DMS 273 treated with DMSO at 0.1 percent for 48 hours (cell line): ENCODE results near the gene DUSP14.

Experiments used
- DNase-seq: peaks from one replicate; lab custom pipeline; 2025; lab: John Stamatoyannopoulos, UW

DUSP14 gene

DNA sequence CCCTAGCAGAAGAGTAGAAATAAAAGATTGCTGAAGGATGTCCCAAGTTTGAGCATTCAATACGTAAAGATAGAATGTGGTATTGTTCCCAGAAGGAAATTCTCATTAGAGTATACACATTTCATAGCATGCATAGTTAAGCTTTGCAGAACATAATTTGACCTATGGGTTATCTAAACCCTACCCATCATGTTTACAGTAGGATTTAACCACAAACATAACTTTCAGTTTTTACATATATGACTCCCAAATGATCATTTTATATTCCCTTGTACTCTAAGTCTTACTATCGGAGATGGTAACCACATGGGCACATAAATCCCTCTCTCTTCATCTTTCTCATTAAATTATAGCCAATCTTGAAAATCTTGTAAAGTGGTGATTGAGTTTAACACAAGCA lies 68.6 kb downstream of the DUSP14 start:
- no peak for DNase-seq

DNA sequence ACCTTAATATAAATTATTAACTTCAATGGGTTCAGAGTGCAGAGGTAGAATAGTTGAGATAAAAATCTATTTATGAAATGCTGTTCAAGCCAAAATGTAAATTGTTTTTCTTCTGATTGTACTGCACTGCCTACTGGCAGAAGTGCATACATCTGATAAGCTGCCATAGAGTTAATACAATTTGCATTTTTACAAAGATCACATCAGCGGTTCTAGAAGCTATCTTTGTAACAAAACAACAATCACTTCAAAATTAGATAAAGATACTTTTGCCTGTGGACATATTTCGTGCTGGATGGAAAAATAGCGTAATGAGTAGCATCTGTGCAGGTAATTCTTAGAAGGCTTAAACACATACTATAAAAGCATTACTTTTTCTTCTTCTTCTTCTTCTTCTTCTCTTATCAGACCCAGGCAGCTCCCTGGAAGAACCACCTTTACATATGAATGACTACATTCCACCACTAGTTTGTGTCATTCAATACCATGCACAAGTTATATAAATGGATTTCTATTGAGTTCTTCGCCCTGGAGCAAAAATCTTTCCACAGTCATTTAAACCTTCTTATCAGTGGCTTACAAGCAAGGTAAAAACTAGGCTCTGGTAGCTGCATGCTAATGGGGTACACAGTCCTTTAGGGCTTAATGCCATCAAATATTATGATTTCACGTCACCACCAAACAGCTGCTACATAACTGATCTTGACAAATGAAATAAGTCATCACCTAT lies 72.5 kb downstream of the DUSP14 start:
- no peak for DNase-seq
